Stimulated activated CD4-positive, alpha-beta T cell treated with anti-CD3 and anti-CD28 coated beads, Interleukin-12 subunit alpha, Interleukin-12 subunit beta, amount 100 ng/mL, for 4 hours (primary cell): ENCODE results near the gene CLCN6.

Experiments used
- DNase-seq: peaks from one replicate; pipeline ENCODE4 v3.0.0-alpha.2; 2020

The CLCN6 gene

DNA sequence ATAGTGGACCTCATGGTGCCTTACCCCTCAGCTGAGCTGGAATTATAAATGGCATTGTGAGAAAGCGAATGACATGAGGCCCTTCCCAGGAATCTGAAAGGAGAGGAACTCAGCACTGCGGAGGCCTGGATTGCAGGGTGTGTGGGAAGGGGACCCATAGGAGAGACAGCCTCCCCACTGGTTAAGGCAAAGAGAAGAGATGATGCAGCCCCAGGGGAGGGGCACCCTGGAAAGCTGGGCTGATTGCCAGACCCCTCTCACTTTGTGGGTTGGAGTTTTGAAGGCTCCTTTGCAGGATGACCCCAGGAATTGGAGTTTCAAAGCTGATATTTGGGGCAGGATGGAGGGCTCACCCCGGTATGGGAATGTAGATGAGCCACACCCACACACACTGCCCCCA is 50.7 kb downstream of the CLCN6 start:
- no peak for DNase-seq

DNA sequence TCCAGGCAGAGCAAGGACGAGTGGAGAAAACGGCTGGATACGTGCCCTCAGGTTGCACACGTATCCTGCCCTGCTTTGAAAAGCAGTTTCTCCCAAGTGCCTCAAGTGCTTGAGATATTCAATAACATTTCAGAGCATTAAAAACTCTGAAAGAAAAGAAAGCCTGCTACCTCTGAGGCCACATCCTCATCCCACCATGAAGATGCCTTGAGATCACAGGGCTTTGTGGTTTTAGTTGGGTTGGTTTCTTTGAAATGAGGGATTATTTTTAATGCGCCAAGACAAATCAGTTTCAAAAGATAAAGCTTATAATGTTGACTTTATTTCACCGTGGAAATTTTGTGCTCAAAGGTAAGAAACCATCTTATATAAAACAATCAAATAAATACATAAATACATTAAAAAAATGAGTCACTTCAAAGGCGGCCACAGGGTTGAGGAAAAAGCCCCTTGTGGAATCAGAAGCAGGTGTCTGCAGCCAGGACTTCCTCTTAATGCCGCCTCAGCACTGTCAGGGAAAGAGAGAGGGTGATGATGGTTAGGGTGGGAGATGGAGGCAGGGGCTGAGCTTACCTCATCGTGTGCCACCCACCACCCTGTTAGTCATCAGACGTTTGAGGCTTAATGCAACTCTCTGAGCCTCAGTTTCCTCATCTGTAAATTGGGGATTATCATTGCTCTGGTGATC is 51.3 kb downstream of the CLCN6 start:
- no peak for DNase-seq

DNA sequence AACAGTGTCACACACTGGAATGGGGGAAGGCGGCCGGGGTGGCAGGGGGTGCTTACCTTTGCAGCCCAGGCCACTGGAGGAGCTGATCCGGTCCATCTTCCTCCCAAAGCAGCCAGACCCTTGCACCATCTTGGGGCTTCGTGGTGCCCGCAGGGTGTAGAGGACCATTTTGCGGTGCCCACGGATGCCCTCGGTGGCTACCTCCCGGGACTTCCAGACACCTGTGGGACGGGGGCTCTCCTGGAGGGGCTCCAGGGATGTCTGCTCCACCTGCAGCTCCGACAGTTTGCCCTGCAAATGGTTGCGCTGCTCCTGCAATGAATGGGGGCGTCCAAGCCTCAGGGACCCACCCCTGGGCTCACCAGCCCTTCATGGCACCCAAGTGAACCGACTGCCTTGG is 52.2 kb downstream of the CLCN6 start:
- no peak for DNase-seq

DNA sequence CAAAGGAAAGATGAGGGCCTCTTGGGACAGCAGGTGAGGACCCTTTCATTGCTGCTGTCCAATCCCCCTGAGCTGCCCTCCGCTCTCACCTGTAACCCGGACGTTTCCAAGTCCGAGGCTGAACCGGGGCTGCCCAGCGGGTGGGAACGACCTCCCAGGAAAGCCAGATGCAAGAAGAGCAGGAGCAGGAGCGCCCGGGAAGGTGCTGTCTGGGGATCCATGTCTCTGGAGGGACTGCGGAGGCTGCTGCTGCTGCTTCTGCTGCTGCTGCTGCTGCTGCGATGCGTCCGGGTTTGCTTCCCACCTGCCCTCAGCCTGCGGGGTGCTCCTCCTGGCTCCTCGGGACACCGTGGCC is 52.6 kb downstream of the CLCN6 start, which contains the start of gene NPPB:
TSS of gene NPPB (minus strand) at position 333 of the 355 bp plus-strand sequence. CDS start at position 221, 112 bp downstream.
- DNase-seq: no peak

DNA sequence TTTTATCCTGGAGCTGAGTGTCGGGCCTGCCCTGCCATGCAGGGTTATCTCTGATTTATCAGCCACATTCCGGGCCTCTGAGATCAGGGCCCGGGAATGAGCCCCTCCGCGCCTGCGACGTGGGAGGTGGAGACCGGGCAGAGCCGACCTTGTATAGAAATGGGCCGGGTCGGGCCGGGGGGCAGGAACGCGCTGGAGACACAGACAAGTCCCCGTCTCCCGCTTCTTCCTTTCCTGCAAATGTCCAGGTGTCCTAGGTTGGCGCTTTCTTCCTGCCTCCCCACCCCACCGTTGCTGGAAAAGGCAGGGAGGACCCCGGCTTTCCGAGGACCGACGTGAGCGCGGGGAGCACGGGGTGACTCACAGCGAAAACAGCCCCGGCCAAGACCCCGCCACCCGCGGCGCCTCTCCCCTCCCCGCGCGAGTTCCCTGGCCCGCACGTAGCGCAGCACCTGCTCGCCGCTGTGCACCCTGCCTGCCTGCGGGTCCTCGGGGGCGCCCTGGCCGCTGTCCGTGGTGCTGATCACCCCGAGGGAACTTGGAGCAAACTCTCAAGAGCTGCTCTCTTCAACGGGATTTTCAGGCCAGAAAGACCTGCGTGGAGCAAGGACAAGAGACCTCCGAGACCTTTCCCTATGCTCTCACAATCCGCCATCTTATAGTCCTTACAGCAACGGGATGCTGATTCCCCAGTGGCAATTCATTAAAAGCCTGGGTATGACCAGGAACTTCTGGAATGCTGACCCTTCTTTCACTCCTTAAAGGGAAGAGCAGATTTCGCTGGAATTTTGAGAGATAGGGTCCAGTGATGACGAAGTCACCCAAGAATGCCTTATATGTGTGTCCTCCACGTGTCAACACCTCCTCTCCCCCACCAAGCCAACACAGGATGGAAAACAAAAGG is 53.2 kb downstream of the CLCN6 start:
- peak; percentile 62 for DNase-seq

DNA sequence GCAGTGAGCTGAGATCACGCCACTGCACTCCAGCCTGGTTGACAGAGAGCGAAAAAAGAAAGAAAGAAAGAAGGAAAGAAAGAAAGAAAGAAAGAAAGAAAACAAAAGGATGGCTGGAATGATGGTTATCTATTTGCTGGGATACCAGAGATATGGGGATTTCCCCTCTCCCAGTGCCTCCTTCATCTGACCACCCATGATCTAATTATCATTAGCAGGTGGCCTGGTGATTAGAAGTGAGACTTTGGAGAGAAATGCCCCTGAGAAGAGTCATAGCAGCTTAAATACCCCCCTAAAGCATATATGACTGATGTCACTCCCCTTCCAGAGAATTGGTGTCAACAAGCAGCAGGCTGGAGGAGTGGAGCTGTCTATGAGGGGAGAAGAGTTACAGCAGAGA is 54.1 kb downstream of the CLCN6 start:
- no peak for DNase-seq

DNA sequence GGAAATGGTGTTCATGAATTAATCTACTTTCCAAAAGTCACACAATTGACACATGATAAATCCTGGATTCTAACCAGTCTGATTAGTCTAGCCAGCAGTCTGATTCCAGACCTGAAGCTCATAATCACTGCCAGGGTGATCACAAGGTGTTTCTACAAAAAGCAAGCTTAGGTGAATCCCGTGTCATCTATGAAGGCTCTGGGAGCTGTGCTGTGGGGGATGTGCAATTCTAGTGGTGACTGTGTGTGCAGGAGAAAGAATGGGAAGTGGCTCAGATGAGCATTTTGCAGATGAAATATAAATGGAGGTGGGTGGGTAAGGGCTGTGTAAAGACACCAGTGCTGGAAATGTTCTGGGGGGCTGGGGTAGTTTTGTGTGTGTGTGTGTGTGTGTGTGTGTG is 54.6 kb downstream of the CLCN6 start:
- DNase-seq: no peak

DNA sequence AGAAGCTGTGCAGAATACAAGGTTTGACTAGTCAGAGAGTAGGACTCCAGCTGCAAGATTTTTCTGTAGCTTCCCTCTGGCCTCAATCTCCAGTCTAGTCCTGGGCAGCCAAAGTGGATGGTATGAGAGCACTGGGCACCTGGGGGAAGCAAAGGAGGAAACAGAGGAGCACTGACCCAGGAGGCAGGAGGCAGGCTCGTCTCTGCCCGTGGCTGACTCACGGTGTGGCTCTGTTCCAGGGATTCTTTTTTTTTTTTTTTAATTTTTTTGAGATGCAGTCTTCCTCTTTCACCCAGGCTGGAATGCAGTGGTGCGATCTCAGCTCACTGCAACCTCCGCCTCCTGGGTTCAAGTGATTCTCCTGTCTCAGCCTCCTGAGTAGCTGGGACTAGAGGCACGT is 56.9 kb downstream of the CLCN6 start:
- DNase-seq: no peak

DNA sequence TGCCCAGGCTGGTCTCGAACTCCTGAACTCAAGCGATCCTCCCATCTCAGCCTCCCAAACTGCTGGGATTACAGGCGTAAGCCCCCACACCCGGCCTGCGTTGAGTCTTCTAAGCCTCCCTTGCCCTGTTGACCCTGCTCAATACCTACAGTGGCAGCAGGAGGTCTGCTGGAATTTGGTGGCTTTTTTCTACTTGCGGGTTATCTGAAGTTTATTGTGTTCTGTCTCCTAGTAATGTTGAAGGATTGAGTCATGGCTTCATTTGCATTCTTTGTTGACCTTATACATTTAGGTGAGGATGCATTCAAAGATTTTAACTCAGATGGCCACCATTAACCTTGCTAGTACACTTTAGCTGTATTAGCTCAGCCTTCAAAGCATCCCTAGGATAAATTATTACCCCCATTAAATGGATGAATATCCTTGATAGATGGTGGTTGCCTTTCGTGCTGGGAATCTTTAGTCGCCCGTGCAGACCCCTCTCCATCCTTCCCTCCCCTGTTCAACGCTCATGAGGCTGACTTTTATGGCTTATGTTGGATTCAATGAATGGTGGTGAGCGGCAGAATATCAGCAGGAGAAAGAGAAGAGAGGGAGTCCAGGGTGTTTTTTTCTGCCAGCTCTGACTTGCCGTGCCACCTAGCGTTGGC is 62.5 kb downstream of the CLCN6 start:
- DNase-seq: no peak

DNA sequence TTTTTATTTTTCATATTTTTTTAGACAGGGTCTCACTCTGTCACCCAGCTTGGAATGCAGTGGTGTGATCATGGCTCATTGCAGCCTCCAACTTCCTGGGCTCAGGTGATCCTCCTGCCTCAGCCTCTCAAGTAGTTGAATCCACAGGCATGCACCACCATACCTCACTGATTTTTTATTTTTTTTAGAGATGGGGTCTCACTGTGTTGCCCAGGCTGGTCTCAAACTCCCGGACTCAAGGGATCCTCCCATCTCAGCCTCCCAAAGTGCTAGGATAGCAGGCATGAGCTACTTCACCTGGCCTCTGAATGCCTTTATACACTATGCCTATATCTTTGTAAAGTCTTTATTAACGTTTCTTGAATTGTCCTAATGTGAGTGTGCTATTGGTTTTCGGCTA is 63.1 kb downstream of the CLCN6 start:
- DNase-seq: no peak

DNA sequence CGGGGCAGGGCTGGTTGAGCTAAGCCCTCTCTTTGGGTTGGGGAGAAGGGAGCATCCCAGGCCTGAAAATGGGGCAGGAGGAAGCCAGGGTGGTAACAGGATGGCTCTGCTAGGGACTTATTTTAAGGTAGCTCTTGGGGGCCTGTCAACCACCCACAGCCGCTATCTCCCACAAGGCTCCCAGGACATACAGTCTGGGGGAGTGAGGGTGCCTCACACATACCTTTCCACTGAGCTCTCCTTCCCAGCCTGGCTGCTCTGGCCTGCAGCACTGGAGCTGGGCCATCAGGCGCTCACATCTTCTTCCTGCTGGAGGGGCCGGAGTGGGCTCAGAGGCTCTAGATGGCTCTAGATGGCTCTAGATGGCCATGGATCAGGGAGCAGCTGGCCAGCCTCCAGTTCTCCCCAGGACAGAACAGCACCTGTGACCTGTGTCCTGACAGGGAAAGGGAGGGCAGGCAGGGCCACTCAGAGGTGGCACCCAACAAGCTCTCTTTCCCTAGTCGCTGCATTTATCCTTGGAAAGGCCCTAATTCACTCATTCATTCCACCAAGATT is 63.7 kb downstream of the CLCN6 start:
- no peak for DNase-seq

DNA sequence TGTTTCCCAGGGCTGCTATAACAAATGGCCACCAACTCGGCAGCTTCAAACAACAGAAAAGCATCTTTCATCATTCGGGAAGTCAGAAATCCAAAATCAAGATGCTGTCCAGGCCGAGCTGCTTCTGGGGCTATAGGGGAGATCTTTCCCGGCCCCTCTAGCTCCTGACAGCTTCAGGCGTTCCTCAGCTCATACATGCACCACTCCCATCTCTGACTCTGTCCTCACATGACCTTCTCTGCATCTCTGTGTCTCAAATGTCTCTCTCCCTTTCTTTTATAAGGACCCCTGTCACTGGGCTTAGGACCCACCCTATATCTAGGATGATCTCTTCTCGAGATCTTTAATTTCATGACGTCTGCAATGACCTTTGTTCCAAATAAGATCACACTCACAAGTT is 66.6 kb downstream of the CLCN6 start:
- no peak for DNase-seq

DNA sequence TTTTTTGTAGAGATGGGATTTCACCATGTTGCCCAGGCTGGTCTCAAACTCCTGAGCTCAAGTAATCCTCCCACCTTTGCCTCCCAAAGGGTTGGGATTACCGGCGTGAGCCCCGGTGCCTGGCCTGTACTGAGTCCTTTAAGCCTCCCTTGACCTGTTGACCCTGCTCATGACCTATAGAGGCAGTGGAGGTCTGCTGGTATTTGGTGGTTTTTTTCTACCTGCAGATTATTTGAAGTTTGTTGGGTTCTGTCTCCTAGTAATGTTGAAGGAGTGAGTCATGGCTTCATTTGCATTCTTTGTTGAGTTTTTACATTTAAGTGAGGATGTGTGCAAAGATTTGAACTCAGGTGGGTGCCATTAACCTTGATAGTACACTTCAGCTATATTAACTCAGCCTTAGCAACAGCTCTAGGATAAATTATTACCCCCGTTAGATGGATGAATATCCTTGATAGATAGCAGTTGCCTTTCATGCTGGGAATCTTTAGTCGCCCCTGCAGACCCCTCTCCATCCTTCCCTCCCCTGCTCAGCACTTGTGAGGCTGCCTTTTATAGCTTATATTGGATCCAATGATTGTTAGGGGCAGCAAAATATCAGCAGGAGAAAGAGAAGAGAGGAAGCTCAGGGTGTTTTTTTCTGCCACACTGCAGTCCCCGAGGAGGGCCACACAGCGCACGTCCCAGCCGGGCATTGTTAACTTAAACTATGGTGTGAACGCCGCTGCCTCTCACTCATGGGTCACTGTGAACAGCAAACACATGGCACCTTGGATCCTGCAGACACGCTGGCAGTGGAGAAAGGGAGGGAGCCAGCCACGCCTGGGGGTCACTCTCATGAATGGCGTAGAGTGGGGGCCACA is 67.6 kb downstream of the CLCN6 start:
- DNase-seq: no peak

DNA sequence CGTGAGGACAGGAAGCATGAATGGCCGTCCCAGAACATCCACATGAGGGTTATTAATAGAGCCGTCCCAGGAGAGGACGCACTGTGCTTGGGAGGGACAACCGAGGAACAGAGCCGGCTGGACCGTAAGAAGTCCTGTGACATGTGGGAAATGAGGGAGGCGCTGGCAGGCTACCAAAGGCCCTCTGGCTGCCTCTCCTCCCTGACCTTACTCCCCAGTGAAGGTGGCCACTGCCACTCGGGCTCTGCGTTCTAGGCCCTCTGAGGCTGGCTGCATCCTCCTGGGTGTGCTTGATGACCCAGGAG is 68.2 kb downstream of the CLCN6 start:
- no peak for DNase-seq

DNA sequence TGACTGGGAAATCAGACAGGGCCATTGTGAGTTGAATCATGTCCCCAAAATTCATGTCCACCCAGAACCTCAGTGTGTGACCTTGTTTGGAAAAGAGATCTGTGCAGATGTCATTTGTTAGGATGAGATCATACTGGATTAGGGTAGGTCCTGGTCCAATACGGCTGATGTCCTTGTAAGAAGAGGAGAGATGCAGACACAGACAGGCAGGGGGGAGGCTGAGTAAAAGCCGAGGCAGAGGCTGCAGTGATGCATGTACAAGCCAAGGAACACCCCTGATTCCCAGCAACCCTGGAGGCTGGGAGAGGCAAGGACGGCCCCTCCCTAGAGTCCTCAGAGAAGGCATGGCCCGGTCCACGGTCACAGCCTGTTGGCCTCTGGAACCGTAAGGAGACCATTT is 68.6 kb downstream of the CLCN6 start:
- no peak for DNase-seq

DNA sequence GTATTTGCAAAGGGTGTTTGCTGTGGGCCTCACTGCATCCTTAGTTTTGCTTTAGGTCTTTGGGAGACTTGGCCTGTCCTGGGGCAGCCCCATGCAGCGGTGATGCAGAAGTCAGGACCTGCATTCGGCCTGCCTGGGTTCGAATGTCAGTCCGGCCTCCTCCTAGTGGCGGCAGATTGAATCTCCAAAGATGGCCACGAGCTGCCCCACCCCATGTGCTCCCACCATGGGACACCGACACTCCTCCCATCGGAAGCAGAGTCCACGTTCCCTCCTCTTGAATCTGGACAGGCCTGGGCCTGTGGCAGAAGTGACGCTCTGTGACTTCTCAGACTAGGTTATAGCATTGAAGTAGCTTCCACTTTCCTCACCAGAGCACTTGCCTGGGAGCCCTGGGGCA is 69.1 kb downstream of the CLCN6 start:
- DNase-seq: no peak

DNA sequence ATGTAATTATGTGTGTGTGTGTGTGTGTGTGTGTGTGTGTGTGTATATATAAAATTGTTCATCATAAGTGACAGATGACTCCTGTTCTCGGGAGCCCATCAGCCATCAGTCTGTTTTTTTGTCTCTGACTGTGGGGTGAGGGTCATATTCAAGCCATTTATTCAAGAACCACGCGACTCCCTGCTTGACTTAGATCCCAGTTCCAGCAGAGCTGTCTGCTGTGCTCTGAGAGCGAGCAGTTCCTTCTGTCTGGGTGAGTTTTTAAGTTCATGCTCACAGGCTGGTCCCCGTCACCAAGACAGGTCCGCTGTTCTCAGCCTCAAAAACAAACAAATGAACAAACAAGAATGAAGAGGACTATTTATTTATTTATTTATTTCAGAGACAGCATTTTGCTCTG is 71.1 kb downstream of the CLCN6 start:
- DNase-seq: no peak

DNA sequence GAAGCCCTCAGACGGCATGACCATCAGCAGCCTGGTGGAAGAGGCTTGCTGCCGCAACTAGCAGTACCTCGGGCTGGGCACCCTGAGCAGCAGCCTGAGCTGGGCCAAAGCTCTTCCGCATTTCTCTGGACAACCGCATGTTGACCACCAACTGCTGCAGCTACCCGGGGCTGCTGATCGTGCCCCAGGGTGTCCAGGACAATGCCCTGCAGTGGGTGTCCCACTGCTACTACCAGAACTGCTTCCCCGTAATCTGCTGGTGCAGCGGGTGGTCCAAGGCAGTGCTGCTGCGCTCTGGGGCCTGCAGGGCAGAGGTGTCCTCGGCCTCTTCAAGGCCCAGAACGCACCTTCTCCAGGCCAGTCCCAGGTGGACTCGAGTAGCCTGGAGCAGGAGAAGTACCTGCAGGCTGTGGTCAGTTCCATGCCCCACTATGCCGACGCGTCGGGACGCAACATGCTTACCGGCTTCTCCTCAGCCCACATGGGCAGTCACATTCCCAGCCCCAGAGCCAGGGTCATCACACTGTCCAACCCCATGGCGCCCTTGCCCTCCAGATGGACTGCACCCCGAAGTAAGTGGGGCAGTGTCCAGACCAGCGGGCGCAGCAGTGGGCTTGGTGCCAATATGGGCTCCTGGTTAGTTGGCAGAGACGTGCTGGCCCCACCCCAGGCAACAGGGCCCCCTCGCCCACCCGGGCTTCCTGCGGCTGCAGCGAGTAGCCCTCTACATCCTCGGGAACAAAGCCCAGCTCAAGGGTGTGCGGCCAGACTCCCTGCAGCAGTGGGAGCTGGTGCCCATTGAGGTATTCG is 72.3 kb downstream of the CLCN6 start:
- DNase-seq: no peak

DNA sequence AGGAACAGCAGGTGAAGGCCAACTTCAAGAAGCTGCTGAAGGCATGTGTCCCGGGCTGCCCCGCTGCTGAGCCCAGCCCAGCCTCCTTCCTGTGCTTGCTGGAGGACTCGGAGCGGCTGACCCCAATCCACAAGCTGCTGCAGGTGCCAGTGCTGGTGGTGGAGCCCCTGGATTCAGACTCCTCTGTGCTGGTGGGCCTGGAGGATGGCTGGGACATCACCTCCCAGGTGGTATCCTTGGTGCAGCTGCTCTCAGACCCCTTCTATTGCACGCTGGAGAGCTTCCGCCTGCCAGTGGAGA is 72.8 kb downstream of the CLCN6 start:
- no peak for DNase-seq

DNA sequence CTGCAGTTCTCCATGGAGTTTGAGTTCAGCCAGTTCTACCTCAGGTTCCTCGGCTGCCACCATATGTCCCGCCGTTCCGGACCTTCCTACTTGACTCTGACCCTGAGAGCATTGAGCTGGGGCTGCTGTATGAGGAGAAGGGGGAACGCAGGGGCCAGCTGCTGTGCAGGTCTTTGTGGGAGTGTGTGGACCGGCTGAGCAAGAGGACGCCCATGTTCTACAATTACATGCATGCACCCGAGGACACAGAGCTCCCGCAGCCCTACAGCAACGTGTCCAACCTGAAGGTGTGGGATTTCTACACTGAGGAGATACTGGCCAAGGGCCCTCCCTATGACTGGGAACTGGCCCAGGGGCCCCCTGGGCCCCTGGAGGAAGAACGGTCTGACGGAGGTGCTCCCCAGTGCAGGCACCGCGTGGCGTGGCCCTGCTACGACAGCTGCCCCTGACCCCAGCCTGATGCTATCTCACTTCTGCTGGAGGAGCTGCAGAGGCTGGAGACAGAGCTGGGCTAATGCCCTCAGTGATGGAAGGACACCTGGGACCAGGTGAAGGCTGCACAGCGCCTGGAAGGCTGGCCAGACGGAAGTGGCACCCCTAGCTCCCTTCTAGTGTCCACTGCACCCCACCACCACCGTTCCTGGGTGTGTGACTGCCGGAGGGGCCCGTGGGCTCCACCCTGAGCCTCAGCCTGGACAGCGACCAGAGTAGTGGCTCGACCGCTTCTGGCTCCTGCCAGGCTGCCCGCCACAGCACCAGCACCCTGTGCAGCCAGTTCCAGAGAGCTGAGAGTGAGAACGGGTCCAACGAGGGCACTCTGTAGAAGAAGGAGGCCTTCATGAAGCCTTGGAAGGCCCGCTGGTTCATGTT is 73.6 kb downstream of the CLCN6 start:
- DNase-seq: no peak

DNA sequence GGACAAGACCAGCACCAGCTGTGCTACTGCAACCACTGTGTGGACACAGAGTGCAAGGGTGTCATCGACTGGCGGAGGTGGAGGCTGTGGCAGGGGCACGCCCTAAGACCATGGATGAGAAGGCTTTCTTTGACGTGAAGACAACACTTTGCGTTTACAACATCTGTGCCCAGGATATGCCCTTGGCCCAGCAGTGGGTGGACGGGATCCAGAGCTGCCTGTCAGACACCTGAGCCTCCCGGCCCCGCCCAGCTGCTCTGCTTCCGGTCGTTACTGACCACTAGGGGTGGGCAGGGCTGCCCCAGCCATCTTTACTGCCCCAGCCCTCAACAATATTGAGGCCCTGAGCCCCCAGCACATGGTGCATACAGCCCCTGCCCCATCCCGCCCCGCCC is 74.2 kb downstream of the CLCN6 start:
- DNase-seq: no peak
